ENCODE measurements around the gene PARD3B.

PARD3B gene

DNA sequence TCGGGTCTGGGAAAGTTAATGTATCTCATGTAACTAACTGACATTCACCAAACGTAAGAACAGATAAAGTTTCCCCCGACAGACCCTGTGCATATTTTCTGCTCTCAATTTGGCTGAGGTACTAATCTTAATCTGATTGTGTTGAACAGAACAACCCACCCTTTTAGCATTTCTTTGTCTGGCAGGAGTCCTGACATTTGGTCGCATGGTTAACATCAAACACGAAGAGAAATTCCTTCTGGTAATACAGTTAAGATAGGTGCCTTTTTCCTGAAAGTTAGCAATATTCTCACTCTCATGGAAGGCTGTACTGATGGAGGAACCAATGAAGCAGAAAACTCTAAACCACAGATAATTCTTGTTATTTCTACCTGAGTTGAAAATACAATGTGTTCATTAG is 520.8 kb downstream of the PARD3B start:
- no peak for DNase-seq (ENCODE audit: low read depth)

GRCh38 chr2:205069928-205070327 is 524.7 kb downstream of the PARD3B start:
- DNase-seq (ENCODE audit: low read depth) = no peak

DNA sequence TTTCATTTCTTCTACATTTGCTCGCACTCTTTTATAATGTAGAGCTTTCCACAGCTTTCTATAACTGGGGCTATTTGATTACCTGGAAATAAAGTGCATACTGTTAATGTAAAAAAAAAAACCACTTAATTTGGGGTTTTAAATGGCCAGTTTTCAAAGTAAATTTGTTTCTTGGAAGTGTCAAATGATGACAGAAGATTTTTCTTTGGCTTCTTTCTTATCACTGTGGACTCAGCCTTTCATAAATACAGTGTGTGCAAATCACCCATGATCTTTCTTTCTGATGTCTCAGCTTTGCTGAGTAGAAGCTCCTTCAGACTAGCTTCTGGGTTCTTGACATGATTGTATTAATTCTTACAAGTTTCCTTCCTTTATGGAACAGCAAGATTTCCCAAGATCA is 525.6 kb downstream of the PARD3B start:
- no peak for DNase-seq (ENCODE audit: low read depth)

- no peak for DNase-seq (ENCODE audit: low read depth)
These were observed 528.3 kb downstream of the PARD3B start for GRCh38 chr2:205073433-205074020.

- DNase-seq (ENCODE audit: low read depth) = no peak
These were observed 531.1 kb downstream of the PARD3B start for GRCh38 chr2:205076405-205076804.

DNA sequence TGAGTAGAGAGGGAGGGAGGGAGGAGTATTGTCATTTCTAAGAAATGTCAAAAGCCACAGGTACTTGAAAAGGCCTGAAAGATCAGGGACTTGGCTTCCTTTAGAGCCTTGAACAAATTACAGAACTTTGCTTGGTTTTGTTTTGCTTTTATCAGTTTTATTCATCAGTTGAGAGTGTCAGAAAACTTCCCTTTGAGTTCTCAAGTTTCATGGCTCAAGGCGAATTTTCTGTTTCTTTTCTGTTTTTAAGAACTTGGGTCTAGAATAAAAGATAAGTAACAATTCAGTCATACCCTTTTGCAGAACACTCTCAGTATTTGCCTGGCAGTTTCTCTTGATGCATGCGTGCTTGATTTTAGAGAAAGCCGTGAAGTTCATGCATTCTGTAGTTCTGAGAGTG is 531.9 kb downstream of the PARD3B start:
- DNase-seq (ENCODE audit: low read depth) = no peak

- DNase-seq (ENCODE audit: low read depth) = no peak
These were observed 533.5 kb downstream of the PARD3B start for GRCh38 chr2:205078762-205079161.

GRCh38 chr2:205079173-205079572 is 533.9 kb downstream of the PARD3B start:
- DNase-seq (ENCODE audit: low read depth) = no peak

GRCh38 chr2:205086662-205087061 is 541.4 kb downstream of the PARD3B start:
- no peak for DNase-seq (ENCODE audit: low read depth)

GRCh38 chr2:205087862-205088261 is 542.6 kb downstream of the PARD3B start:
- DNase-seq (ENCODE audit: low read depth) = no peak

- DNase-seq (ENCODE audit: low read depth) = no peak
These were observed 544.7 kb downstream of the PARD3B start for GRCh38 chr2:205089958-205090357.

DNA sequence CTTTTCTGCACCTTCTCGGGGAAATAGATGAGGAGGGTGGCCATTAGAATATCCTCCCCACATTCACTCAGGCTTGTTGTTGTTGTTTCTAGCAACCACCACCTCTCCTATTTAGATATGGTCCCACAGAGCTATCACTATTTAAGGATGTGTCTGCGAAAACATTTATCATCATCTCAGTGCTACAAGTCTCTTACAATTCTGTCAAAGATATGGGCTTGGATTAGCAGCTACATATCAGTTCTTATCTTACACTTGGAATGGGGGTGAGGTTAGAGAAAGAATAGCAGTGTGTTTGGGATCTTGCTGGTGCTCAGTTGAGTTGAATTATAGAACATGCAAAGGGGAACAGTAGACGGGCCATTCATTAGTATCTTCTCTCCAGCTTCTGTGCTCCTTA is 546.1 kb downstream of the PARD3B start:
- no peak for DNase-seq (ENCODE audit: low read depth)

GRCh38 chr2:205094031-205094430 is 548.8 kb downstream of the PARD3B start:
- DNase-seq (ENCODE audit: low read depth) = no peak

- DNase-seq (ENCODE audit: low read depth) = no peak
These were observed 558.4 kb downstream of the PARD3B start for GRCh38 chr2:205103699-205104098.

GRCh38 chr2:205107810-205108209 is 562.5 kb downstream of the PARD3B start:
- no peak for DNase-seq (ENCODE audit: low read depth)

DNA sequence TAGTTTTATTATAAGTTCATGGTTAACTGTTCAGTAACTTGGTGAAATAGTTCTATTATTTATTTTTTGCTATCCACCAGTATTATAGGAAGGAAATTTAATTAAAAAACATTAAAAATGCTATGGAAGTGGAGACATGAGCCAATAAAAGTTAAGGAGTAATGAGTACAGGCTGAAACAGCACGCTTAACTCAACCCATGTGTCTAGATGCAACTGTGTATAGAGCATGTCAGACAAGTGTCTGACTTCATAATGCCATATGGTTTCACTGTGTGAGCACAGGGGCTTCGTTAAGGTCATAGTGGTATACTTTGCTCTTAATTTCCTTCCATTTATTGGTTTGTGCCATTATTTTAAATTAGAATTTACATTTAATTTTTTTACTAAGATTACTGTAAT is 570.2 kb downstream of the PARD3B start:
- no peak for DNase-seq (ENCODE audit: low read depth)

DNA sequence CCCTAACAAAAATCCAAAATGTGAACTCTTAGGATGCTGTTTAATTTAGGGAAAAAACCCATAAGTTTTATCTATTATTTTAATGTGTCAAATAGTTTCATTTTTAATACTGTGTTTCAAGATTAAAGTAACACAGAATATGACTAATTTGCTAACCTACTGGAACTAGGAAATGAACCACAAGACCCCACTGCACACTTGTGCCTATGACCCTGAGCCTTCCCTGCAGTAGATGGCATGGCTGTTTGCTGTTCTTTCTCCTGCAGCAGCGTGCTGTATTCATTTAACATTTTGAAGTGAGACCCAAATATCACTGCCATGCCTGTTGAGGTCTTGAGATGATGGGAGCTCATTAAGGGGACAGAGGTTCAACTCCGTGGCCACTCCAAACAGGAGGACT is 571.9 kb downstream of the PARD3B start:
- DNase-seq (ENCODE audit: low read depth) = no peak

- no peak for DNase-seq (ENCODE audit: low read depth)
These were observed 573.9 kb downstream of the PARD3B start for GRCh38 chr2:205119136-205119535.

- DNase-seq (ENCODE audit: low read depth) = no peak
These were observed 583.5 kb downstream of the PARD3B start for GRCh38 chr2:205128726-205129125.

DNA sequence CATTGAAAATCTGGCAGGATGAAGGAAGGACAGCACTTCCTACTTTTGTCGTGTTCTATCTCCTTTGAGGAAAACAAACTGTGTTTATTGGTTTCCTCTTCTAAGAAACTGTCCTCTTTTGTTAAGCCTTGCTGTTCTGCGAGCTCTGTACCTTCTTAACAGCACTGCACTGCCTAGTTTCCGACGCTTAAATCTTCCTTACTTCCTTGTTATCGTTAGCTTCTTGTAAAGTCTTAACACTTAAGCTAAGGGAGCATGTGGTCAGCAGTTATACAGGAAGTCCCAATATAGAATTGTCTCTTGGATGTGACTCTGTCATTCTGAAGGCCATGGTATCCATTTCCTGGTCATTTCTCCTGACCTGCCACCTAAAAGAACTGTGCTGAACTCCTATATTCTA is 584.3 kb downstream of the PARD3B start:
- no peak for DNase-seq (ENCODE audit: low read depth)

GRCh38 chr2:205130111-205130829 is 585.0 kb downstream of the PARD3B start:
- no peak for DNase-seq (ENCODE audit: low read depth)

DNA sequence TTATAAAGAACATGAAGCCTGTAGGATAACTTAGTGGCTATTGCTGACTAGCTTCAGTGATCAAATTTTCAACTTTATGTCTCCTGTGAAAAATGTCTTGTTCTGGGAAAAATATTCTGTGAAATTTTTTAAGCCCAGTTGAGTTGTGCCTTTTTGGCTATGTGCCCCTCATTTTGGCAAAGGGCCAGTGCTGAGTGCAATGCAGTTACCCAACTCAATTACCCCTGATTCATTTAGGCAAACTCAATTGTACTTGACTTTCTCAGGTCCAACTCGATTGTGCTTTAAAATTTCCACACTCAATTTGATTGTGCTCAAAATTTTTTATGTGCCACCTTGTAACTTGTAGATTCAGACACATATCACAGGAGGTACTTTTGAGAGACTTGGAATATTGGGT is 588.3 kb downstream of the PARD3B start:
- DNase-seq (ENCODE audit: low read depth) = no peak

GRCh38 chr2:205138735-205139134 is 593.5 kb downstream of the PARD3B start:
- no peak for DNase-seq (ENCODE audit: low read depth)
